Neural progenitor cell (in vitro differentiated cells): Measurements from ENCODE around the gene NNMT.

Source experiments
- CTCF ChIP-seq: fragments of 200-600 bp; sonication (generic); IDR thresholded peaks from 2 replicates; pipeline ENCODE4 v1.5.1; 2017; ENCODE audit warnings: antibody characterized with exemption, mild to moderate bottlenecking
- EZH2 ChIP-seq: fragments of 200-600 bp; sonication (generic); IDR thresholded peaks from 2 replicates; pipeline ENCODE4 v1.6.1; 2017; ENCODE audit warnings: antibody characterized with exemption, mild to moderate bottlenecking, moderate library complexity
- EZH2phosphoT487 ChIP-seq: fragments of 200-600 bp; sonication (generic); IDR thresholded peaks from 2 replicates; pipeline ENCODE4 v1.6.1; 2017; ENCODE audit warnings: antibody characterized with exemption

GRCh38 chr11:114342476-114342875 is 46.3 kb downstream of the NNMT start:
- TF ChIP-seq CTCF (no peak), EZH2phosphoT487 (no peak), EZH2 (no peak)
